CD14-positive monocyte (primary cell): ENCODE results near the gene OR10A4. TPM values are rescaled to one million over a fixed set of nuclear protein-coding genes. Genes with fewer than 3 reads are reported as not detected.
"Not testable (repeated sequence)": the region's sequence is repeated elsewhere in the genome, so short reads cannot be mapped to it uniquely, and the experiment has no call there.

Source experiments
- DNase-seq, 3 donors: peaks; one replicate each; pipeline ENCODE4 v3.0.0-alpha.2; 2011 to 2022
- H2AFZ ChIP-seq: 2 replicates; pipeline ENCODE4 v1.6.0; 2012; ENCODE audit warnings: mild to moderate bottlenecking, low read depth, low read length, inconsistent platforms; ENCODE audit not compliant: insufficient read depth, poor library complexity, severe bottlenecking
- H3K27ac ChIP-seq, 2 donors: 1 replicate in 1 of 2; 2 replicates in 1 of 2; pipeline ENCODE4 v1.5.1; 2012 to 2013; ENCODE audit warnings: low read length in 2 of 2, control low read depth in 1 of 2, inconsistent platforms in 1 of 2, low read depth in 1 of 2, mild to moderate bottlenecking in 1 of 2
- H3K27me3 ChIP-seq, 2 donors: one replicate each; pipeline versions ENCODE4 v1.6.0 to v1.6.1; 2011 to 2013; ENCODE audit warnings: low read length in 2 of 2; ENCODE audit not compliant: control insufficient read depth in 2 of 2, insufficient read depth in 2 of 2
- H3K36me3 ChIP-seq, 2 donors: replicated peaks in 1 of 2; 1 replicate in 1 of 2; 2 replicates in 1 of 2; pipeline versions ENCODE4 v1.5.1 to v1.6.1; 2012 to 2013; ENCODE audit warnings: low read length in 2 of 2, control low read depth in 1 of 2, inconsistent platforms in 1 of 2, mild to moderate bottlenecking in 1 of 2; ENCODE audit not compliant: insufficient read depth in 2 of 2, control insufficient read depth in 1 of 2
- H3K4me1 ChIP-seq, 2 donors: 1 replicate in 1 of 2; 2 replicates in 1 of 2; pipeline versions ENCODE4 v1.5.1 to v1.6.1; 2012 to 2013; ENCODE audit warnings: low read length in 2 of 2, control low read depth in 1 of 2, inconsistent platforms in 1 of 2, mild to moderate bottlenecking in 1 of 2, moderate library complexity in 1 of 2; ENCODE audit not compliant: insufficient read depth in 2 of 2, control insufficient read depth in 1 of 2
- H3K4me2 ChIP-seq: replicated peaks from 2 replicates; pipeline ENCODE3; 2012; ENCODE audit warnings: low read length, moderate library complexity, mild to moderate bottlenecking; ENCODE audit not compliant: poor library complexity, severe bottlenecking; ENCODE audit errors: extremely low read depth
- H3K4me3 ChIP-seq, 3 experiments: fragments of 200-600 bp in 1 of 3; sonication (generic) in 1 of 3; replicated peaks in 1 of 3; 1 replicate in 2 of 3; 2 replicates in 1 of 3; pipeline ENCODE4 v1.5.1; 2011 to 2013; ENCODE audit warnings: low read length in 3 of 3, mild to moderate bottlenecking in 3 of 3, control low read depth in 2 of 3, low read depth in 2 of 3, inconsistent platforms in 1 of 3, moderate library complexity in 1 of 3
- H3K79me2 ChIP-seq: 2 replicates; pipeline ENCODE4 v1.6.0; 2012; ENCODE audit warnings: mild to moderate bottlenecking, control low read depth, inconsistent platforms, low read length, moderate library complexity; ENCODE audit not compliant: insufficient read depth
- H3K9ac ChIP-seq: 2 replicates; pipeline ENCODE4 v1.6.0; 2017; ENCODE audit warnings: low read length, mild to moderate bottlenecking; ENCODE audit not compliant: insufficient read depth, poor library complexity, severe bottlenecking
- H3K9me3 ChIP-seq, 2 donors: replicated peaks in 1 of 2; 1 replicate in 1 of 2; 2 replicates in 1 of 2; pipeline versions ENCODE4 v1.5.1 to v1.6.1; 2012 to 2013; ENCODE audit warnings: low read length in 2 of 2, control low read depth in 1 of 2; ENCODE audit not compliant: control insufficient read depth in 1 of 2, insufficient read depth in 1 of 2
- H4K20me1 ChIP-seq: 2 replicates; pipeline ENCODE4 v1.6.0; 2012; ENCODE audit warnings: mild to moderate bottlenecking, low read length, control low read depth, moderate library complexity; ENCODE audit not compliant: insufficient read depth
- H3K27ac Mint-ChIP-seq, 7 donors: one replicate each; pipeline ENCODE4 v1.8.0; 2020; ENCODE audit warnings: mild to moderate bottlenecking in 7 of 7, mixed read lengths in 7 of 7, moderate library complexity in 6 of 7, inconsistent platforms in 2 of 7
- H3K27me3 Mint-ChIP-seq, 3 donors: one replicate each; pipeline ENCODE4 v1.8.0; 2021 to 2022; ENCODE audit warnings: low read depth in 3 of 3, mild to moderate bottlenecking in 3 of 3, mixed read lengths in 3 of 3, moderate library complexity in 3 of 3, inconsistent platforms in 1 of 3
- H3K36me3 Mint-ChIP-seq, 2 donors: one replicate each; pipeline ENCODE4 v1.8.0; 2020; ENCODE audit warnings: mixed read lengths in 2 of 2, inconsistent platforms in 1 of 2, mild to moderate bottlenecking in 1 of 2
- H3K4me1 Mint-ChIP-seq: one replicate; pipeline ENCODE4 v1.8.0; 2020; ENCODE audit warnings: mild to moderate bottlenecking, mixed read lengths
- H3K4me3 Mint-ChIP-seq, 2 donors: one replicate each; pipeline ENCODE4 v1.8.0; 2020; ENCODE audit warnings: mild to moderate bottlenecking in 2 of 2, mixed read lengths in 2 of 2, moderate library complexity in 1 of 2
- H3K9me3 Mint-ChIP-seq, 7 donors: one replicate each; pipeline ENCODE4 v1.8.0; 2020 to 2022; ENCODE audit warnings: mixed read lengths in 7 of 7, mild to moderate bottlenecking in 6 of 7, moderate library complexity in 6 of 7, inconsistent platforms in 2 of 7
- WGBS: methylation state at CpG from one replicate; pipeline ENCODE4 v1.1.5; 2013; ENCODE audit warnings: missing lambda C conversion rate; ENCODE audit not compliant: insufficient coverage; 5-methylcytosine and 5-hydroxymethylcytosine counted together
- intact Hi-C, 2 donors: fragments of 100-400 bp; cut with micrococcal nuclease; formaldehyde crosslinking; loops; one replicate each; pipeline versions ENCODE4 v1.15.0 to v1.15.1; 2023
- polyA plus RNA-seq, 3 donors: library from polyadenylated mRNA; depleted of rRNA in 1 of 3; unstranded in 2 of 3; stranded (reverse) in 1 of 3; fragments of 300-500 nt in 2 of 3; fragments of >200 nt in 1 of 3; fragmentation: Illumina TruSeq in 2 of 3; gene quantifications; 1 replicate in 2 of 3; 2 replicates in 1 of 3; pipeline ENCODE4 v1.2.3, GENCODE V29; 2012 to 2021
- TF ChIP-seq, protein P1 (sequence below): fragments of 200-600 bp; IDR thresholded peaks from one replicate; pipeline ENCODE4 v1.8.0; 2022; ENCODE audit warnings: antibody characterized with exemption, mild to moderate bottlenecking

OR10A4 gene
- polyA plus RNA-seq, 3 donors, result not detected

DNA sequence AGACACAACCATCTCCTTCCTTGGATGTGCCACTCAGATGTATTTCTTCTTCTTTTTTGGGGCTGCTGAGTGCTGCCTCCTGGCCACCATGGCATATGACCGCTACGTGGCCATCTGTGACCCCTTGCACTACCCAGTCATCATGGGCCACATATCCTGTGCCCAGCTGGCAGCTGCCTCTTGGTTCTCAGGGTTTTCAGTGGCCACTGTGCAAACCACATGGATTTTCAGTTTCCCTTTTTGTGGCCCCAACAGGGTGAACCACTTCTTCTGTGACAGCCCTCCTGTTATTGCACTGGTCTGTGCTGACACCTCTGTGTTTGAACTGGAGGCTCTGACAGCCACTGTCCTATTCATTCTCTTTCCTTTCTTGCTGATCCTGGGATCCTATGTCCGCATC is 489 bp downstream of the OR10A4 start:
- no peaks in the 10 kb centered on the region for H3K36me3 Mint-ChIP-seq
- H3K4me3 ChIP-seq, result no peak overlapping the region
- intact Hi-C loops, result no loop called here
- no peaks in the 10 kb centered on the region for H3K79me2 ChIP-seq
- H3K27me3 ChIP-seq, result no peaks in the 10 kb centered on the region
- TF ChIP-seq, protein P1, sequence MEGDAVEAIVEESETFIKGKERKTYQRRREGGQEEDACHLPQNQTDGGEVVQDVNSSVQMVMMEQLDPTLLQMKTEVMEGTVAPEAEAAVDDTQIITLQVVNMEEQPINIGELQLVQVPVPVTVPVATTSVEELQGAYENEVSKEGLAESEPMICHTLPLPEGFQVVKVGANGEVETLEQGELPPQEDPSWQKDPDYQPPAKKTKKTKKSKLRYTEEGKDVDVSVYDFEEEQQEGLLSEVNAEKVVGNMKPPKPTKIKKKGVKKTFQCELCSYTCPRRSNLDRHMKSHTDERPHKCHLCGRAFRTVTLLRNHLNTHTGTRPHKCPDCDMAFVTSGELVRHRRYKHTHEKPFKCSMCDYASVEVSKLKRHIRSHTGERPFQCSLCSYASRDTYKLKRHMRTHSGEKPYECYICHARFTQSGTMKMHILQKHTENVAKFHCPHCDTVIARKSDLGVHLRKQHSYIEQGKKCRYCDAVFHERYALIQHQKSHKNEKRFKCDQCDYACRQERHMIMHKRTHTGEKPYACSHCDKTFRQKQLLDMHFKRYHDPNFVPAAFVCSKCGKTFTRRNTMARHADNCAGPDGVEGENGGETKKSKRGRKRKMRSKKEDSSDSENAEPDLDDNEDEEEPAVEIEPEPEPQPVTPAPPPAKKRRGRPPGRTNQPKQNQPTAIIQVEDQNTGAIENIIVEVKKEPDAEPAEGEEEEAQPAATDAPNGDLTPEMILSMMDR, result no peak
- whole genome bisulfite sequencing, result 88% methylated on average over 3 of the region's 3 CpGs
- H3K9me3 Mint-ChIP-seq, result peaks cover 0 to 8% (median 6%) of the 10 kb centered on the region in 7 donors
- no peaks in the 10 kb centered on the region for H3K36me3 ChIP-seq
- peaks cover 0 to 4% of the 10 kb centered on the region in 2 donors for H3K9me3 ChIP-seq
- H3K4me3 Mint-ChIP-seq, result no peak overlapping the region
- H3K4me1 Mint-ChIP-seq, result no peaks in the 10 kb centered on the region
- H3K27ac Mint-ChIP-seq, result no peak overlapping the region
- no peaks in the 10 kb centered on the region for H3K4me1 ChIP-seq
- H3K27me3 Mint-ChIP-seq, result peaks cover 0 to 3% (median 0%) of the 10 kb centered on the region in 3 donors
- H4K20me1 ChIP-seq, result no peaks in the 10 kb centered on the region
- H2AFZ ChIP-seq, result no peak overlapping the region
- no peak overlapping the region for H3K9ac ChIP-seq
- no peak overlapping the region for H3K4me2 ChIP-seq
- no peak for DNase-seq
- no peak overlapping the region for H3K27ac ChIP-seq

DNA sequence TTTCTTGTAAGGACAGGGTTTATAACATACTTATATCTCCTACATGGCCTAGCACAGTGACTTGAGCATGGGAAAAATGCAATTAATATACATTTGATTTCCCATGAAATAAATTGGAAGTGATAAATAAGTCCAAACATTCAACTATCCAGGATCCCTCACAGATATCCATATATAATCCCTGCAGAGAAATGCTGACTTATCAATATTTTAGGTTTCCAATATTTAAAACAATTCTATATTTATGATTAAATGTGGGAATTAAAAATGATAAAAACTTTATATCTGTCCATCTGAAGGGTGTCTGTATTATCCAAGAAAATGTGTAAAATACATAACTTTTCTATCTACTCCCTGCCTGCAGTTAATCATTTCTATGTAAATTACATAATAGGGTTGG is 6.3 kb downstream of the OR10A4 start:
- DNase-seq, result no peak
- Histone ChIP-seq H3K4me3 (no peak overlapping the region), H4K20me1 (no peaks in the 10 kb centered on the region), H3K27ac (no peak overlapping the region), H3K27me3 (no peaks in the 10 kb centered on the region), H3K9me3 (no peaks in the 10 kb centered on the region), H2AFZ (no peak overlapping the region), H3K4me2 (no peak overlapping the region), H3K79me2 (no peaks in the 10 kb centered on the region), H3K36me3 (no peaks in the 10 kb centered on the region), H3K9ac (no peak overlapping the region), H3K4me1 (no peaks in the 10 kb centered on the region)
- intact Hi-C loops, result no loop called here
- H3K4me1 Mint-ChIP-seq, result no peaks in the 10 kb centered on the region
- TF ChIP-seq, protein P1, result no peak
- H3K27ac Mint-ChIP-seq, result no peak overlapping the region
- H3K9me3 Mint-ChIP-seq, result peaks cover 0 to 4% (median 2%) of the 10 kb centered on the region in 7 donors
- no peak overlapping the region for H3K4me3 Mint-ChIP-seq
- peaks cover 2 to 12% (median 3%) of the 10 kb centered on the region in 3 donors for H3K27me3 Mint-ChIP-seq
- H3K36me3 Mint-ChIP-seq, result no peaks in the 10 kb centered on the region

DNA sequence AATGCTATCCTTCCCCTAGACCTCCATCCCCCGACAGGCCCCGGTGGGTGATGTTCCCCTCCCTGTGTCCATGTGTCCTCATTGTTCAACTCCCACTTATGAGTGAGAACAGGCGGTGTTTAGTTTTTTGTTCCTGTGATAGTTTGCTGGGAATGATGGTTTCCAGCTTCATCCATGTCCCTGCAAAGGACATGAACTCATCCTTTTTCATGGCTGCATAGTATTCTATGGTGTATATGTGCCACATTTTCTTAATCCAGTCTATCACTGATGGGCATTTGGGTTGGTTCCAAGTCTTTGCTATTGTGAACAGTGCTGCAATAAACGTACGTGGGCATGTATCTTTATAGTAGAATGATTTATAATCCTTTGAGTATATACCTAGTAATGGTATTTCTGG is 11.3 kb downstream of the OR10A4 start:
- peaks cover 2 to 10% (median 3%) of the 10 kb centered on the region in 3 donors for H3K27me3 Mint-ChIP-seq
- H4K20me1 ChIP-seq, H3K27me3 ChIP-seq, H3K4me3 ChIP-seq, H3K36me3 Mint-ChIP-seq, H3K4me1 Mint-ChIP-seq, H3K79me2 ChIP-seq, H3K36me3 ChIP-seq, H3K9me3 ChIP-seq, DNase-seq, intact Hi-C loops, H3K4me2 ChIP-seq, H2AFZ ChIP-seq, H3K4me1 ChIP-seq, H3K27ac ChIP-seq, H3K9ac ChIP-seq, H3K9me3 Mint-ChIP-seq, H3K27ac Mint-ChIP-seq, H3K4me3 Mint-ChIP-seq: not testable (repeated sequence)
- no CpG with 5 or more reads among the region's 5 CpGs for WGBS
